Measurements from ENCODE around the gene PIM3. TPM values are rescaled to one million over a fixed set of nuclear protein-coding genes. Genes with fewer than 3 reads are reported as not detected.

Gene PIM3
- total RNA-seq, 6 experiments from 2014 or later = 14.8 to 18.8 (median 17.4) TPM

- H3K36me3 Mint-ChIP-seq (ENCODE audit: low read depth) = no peaks in the 10 kb centered on the region
- H3K4me1 Mint-ChIP-seq (ENCODE audit: low read depth) = no peaks in the 10 kb centered on the region
- no peak overlapping the region for H3K27ac Mint-ChIP-seq
- H3K9me3 Mint-ChIP-seq = no peaks in the 10 kb centered on the region
- H3K27me3 Mint-ChIP-seq (ENCODE audit: insufficient read depth) = peaks cover 3% of the 10 kb centered on the region
- no peak for DNase-seq
- no peak overlapping the region for H3K4me3 Mint-ChIP-seq
- TF ChIP-seq CTCF (IDR thresholded peaks at IDR 0.05) = no peak
These were observed 36.1 kb downstream of the PIM3 start for GRCh38 chr22:49996518-49997250.

- no peak for TF ChIP-seq CTCF (IDR thresholded peaks at IDR 0.05)
- Mint-ChIP-seq H3K36me3 (ENCODE audit: low read depth) (no peaks in the 10 kb centered on the region), H3K4me1 (ENCODE audit: low read depth) (no peaks in the 10 kb centered on the region), H3K27ac (no peak overlapping the region), H3K9me3 (no peaks in the 10 kb centered on the region), H3K27me3 (ENCODE audit: insufficient read depth) (peaks cover 3% of the 10 kb centered on the region), H3K4me3 (no peak overlapping the region)
- DNase-seq = no peak
These were observed 36.7 kb downstream of the PIM3 start for GRCh38 chr22:49997251-49997599.

GRCh38 chr22:49997932-49998717 is 37.6 kb downstream of the PIM3 start:
- Mint-ChIP-seq H3K4me3 (no peak overlapping the region), H3K27ac (no peak overlapping the region), H3K27me3 (ENCODE audit: insufficient read depth) (peaks cover 7% of the 10 kb centered on the region)

DNA sequence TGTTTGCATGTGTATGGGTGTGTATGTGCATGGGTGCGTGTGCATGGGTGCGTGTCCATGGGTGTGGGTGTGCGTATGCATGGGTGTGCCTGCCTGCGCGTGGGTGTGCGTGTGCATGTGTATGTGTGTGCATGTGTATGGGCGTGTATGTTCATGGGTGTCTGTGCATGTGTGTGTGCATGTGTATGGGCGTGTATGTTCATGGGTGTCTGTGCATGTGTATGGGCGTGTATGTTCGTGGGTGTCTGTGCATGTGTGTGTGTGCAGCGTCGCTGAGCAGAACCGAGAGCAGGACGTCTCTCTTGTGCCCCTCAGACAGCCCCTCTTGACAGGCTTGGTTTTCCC is 38.1 kb downstream of the PIM3 start:
- Mint-ChIP-seq H3K36me3 (ENCODE audit: low read depth) (no peaks in the 10 kb centered on the region), H3K4me3 (no peak overlapping the region), H3K27ac (no peak overlapping the region), H3K27me3 (ENCODE audit: insufficient read depth) (peaks cover 7% of the 10 kb centered on the region), H3K9me3 (no peaks in the 10 kb centered on the region), H3K4me1 (ENCODE audit: low read depth) (no peaks in the 10 kb centered on the region)
- no peak for TF ChIP-seq CTCF (IDR thresholded peaks at IDR 0.05)
- DNase-seq = no peak

More at GRCh38 chr22:49997932-49998717, 37.6 kb downstream of the PIM3 start:
- no peak for TF ChIP-seq CTCF (IDR thresholded peaks at IDR 0.05)
- Mint-ChIP-seq H3K9me3 (no peaks in the 10 kb centered on the region), H3K36me3 (ENCODE audit: low read depth) (no peaks in the 10 kb centered on the region), H3K4me1 (ENCODE audit: low read depth) (no peaks in the 10 kb centered on the region)
- DNase-seq = no peak

DNA sequence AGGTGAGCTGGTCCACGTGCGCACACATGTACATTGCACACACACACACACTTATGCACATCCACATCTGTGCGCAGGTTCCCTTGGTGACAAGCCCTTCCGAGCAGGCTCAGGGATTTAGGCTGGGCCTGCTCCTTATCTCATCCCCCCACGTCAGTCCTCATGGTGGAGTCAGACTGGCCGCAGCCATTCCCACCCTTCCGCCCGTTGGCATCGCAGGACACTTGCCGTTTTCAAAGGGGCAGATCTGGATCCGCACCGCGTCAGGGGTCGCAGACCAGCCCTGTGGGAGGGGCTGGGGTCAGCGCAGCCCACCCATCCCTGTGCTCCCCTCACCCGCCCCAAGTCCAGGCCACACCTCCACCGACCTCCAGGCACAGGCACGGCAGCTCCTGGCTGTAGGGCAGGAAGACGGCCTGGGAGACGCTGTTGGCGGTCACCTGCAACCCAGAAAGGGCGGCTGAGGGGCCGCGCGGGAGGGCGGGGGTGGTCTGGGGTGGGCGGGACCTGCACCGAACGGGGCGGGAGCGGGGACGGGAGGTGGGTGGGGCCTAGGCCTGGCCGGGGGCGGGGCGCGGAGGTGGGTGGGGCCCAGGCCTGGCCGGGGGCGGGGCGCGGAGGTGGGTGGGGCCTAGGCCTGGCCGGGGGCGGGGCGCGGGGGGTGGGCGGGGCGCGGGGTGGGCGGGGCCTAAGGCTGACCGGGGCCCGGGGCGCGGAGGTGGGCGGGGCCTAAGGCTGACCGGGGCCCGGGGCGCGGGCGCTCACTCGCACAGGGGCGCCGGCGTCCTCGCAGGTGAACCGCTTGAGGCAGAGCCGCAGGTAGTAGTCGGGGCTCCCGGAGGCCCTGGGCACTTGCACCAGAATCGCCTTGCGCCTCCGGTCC is 38.7 kb downstream of the PIM3 start:
- Mint-ChIP-seq H3K27ac (no peak overlapping the region), H3K4me3 (no peak overlapping the region), H3K36me3 (ENCODE audit: low read depth) (no peaks in the 10 kb centered on the region), H3K4me1 (ENCODE audit: low read depth) (no peaks in the 10 kb centered on the region), H3K27me3 (ENCODE audit: insufficient read depth) (peaks cover 7% of the 10 kb centered on the region), H3K9me3 (no peaks in the 10 kb centered on the region)
- DNase-seq = no peak
- no peak for TF ChIP-seq CTCF (IDR thresholded peaks at IDR 0.05)

Data from HFFc6 (cell line).